HG02840 (cell line): ENCODE data around the gene CAND1.

ENCODE experiments used
- ATAC-seq: cut with Tn5 transposase; IDR thresholded peaks from one replicate; pipeline ENCODE4 v1.9.1; 2021; ENCODE audit warnings: mild to moderate bottlenecking, moderate library complexity, moderate number of reproducible peaks; ENCODE audit not compliant: unreplicated experiment, low FRiP score

The CAND1 gene

DNA sequence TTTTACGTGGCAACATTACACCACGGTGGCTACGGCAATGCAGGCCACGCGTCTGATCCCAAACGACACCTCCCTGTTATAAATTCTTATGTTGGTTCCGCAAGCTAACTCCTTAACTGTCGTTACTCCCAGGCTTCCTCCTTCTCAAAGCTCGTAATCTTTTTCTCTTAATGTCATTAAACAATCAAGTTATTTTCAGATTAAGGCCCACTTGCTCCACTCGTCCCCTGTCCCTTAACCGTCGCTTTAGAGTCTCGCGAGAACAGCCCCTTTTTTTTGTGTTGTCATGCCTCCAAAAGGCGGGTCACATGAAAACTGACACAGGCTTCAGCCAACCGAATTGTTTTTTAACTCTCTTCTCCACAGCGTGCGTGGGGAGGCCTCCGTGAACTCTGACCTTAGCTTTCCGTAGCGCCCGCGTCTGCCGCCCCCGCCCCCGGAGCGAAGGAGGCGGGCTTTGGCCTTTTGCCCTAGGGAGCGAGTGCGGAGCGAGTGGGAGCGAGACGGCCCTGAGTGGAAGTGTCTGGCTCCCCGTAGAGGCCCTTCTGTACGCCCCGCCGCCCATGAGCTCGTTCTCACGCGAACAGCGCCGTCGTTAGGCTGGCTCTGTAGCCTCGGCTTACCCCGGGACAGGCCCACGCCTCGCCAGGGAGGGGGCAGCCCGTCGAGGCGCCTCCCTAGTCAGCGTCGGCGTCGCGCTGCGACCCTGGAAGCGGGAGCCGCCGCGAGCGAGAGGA lies at the start of gene CAND1:
Gene CAND1 (plus strand): TSS at position 463 of the 737 bp plus-strand sequence. CDS start 360 bp downstream, outside the sequence.
- peak; percentile 78 for ATAC-seq

DNA sequence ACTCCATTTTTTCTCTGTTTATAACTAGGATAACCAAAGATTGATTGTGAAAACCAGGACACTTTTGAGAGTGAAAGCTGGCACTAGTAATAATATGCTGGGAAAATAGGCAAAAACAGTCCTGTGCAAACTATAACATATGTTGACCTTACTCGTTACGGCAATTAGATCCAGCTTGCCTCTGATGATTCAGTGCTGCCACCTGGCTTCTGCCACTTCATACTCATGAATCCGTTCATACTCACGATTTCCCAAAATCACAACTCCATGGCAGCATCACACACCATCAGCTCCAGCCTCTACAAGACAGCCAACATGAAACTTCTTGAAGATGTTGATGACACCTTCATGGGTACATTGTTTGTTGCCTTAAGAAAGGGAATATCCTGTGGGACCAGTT lies 49.1 kb upstream of the CAND1 start:
- no peak for ATAC-seq

DNA sequence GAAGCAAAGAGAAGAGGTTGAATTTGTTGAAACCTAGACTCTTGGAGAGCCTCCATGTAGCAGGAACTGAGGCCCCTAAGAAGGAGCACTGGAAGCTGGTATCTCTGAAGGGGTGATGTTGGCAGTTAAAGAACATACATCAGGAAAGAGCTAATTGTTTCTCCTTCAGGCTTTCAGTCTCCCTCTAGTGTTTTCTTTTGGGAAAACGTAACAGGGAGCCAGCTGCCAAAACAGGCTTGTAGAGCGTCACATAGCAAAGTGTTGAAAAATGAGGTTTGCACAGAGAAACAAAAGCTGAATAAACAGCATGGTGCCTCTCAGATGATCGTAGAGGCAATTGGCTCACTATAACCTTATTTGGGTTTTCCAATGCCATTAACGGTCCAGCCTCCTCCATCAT lies 46.9 kb upstream of the CAND1 start:
- no peak for ATAC-seq

DNA sequence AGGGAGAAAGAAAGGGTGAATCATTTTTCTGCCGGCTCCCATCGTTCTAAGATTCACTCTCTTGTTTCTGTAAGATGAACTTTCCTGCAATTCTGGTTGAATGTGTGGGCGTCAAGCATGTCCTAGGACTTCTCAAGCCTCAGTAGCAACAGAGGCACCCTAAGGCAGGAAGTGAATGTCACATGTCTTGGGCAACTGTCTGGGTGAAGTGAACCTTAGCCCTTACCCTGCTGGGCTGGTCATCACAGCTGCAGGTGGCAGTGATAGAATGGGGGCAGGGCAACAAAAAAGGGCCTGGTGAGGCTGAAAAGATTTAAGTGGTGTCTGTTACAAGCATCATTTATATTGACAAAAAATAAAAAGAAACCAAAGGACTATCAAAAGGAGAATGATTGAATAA lies 45.9 kb upstream of the CAND1 start:
- ATAC-seq: no peak

DNA sequence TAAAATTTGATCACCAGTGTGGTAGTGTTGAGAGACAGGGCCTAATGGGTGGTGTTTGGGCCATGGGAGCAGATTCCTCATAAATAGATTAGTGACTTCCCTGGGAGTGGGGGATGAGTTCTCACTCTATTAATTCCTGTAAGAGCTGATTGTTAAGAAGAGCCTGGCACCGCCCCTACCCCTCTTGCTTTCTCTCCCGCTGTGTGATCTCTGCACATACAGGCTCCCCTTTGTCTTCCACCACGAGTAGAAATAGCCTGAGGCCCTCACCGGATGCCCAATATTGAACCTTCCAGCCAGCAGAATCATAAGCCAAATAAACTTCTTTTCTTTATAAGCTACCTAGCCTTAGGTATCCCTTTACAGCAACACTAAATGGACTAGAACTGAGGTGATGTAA lies 31.9 kb upstream of the CAND1 start:
- no peak for ATAC-seq

DNA sequence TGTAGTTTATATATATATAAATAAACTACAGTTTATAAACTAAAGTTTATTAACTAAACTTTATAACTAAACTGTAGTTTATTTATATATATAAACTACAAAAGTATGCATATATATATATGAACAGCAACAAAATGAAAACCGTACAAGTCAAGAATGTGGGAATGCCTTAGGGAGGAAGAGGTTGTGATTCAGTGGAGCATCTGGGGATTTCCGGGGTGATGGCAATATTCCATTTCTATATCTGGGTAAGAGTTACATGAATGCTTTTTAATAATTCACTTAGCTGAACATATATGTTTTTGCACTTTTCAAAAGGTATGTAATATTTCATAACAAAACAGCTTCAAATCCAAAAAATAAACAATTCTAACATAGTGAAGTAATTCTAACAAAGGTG lies 30.1 kb upstream of the CAND1 start:
- no peak for ATAC-seq

DNA sequence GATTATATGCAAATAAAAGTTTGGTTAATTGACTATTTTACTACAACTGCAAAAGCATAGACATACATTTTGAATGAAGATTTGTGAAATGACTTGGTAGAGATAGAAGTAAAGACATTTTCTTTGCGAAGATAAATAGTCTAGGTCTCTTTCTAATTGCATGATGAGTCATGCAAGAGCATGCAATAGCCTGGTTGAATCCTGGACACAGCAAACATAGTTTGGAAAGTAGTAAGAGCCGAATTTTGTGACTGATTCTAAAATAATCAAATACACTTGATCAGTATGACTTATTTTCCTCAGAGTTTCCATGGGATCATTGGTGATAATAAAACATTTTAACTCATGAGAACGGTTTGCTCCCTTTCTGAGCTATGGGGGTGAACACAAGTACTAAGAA lies 27.7 kb upstream of the CAND1 start:
- ATAC-seq: no peak

DNA sequence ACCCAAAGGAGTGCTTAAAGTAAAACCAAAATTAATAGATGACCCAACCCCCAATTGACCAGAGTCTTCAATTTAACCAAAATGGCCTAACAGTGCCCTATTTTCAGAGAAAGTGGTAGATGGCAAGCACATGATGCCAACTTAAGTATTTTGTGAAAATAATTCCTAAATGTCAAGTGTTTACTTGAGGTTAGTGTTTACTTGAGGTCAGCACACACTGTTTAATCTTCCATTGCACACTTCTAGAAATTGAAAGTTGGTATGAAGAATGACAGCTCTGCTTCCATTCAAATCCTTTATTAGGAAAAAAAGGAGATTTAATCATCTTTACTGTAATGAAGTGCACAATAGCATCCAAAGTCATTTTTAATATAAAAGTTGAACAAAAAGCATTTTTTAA lies 25.9 kb upstream of the CAND1 start:
- no peak for ATAC-seq

DNA sequence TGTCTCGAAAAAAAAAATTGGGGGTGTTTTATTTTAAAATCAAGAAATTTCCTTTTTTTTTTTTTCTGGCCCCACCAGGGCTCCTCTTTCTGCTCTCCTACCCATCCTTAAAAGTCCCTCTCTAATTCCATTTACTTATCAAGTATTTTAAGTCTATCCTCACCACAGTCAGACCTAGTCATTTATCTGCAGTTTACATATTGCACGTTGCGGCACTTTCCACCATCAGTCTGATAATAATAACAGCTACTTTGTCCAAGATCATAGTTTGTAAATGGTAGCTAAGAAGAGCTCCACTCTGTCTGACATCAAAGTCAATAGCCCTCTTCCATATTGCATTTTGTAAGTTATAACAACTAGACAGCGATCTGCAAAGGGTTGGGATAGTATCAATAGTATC lies 23.6 kb upstream of the CAND1 start:
- no peak for ATAC-seq

DNA sequence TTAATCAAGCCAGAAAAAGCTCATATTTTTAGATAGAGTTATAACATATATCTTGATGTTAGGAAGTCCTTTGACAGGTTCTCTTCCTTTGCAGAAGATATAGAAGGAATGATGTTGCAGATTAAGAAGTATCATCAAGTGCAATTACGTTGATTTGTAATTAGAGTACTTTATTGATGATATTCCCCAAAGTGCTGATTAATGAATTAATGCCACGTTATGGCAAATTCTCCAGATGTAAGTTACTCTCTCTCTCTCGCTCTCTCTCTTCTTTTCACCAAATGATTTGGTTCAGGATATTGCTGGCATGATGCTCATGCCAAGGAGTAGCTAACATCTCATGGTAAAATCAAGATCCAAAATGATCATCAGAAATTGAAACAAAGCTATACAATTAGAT lies 18.1 kb upstream of the CAND1 start:
- no peak for ATAC-seq

DNA sequence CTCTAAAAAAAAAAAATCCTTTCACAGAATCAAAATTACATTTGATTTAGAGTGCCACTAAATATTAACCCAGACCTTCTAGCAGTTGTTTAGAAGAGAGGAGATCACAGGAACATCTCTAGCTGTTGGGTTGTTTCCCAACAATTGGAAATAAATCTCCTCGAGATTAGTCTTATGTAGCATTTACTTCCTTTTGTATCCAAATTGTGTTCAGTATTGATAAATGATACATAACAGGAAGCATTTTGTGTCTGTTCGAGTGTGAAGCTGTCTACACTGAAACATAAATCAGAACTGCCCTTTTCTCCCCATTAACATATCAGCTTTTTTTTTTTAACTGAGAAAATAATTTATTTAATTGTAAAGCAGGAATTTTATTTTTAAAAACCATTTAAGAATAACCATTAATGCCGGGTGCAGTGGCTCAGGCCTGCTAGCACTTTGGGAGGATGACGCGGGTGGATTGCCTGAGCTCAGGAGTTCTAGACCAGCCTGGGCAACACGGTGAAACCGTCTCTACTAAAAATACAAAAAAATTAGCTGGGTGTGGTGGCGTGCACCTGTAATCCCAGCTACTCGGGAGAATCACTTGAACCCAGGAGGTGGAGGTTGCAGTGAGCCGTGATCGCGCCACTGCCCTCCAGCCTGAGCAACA lies 14.7 kb upstream of the CAND1 start:
- no peak for ATAC-seq

DNA sequence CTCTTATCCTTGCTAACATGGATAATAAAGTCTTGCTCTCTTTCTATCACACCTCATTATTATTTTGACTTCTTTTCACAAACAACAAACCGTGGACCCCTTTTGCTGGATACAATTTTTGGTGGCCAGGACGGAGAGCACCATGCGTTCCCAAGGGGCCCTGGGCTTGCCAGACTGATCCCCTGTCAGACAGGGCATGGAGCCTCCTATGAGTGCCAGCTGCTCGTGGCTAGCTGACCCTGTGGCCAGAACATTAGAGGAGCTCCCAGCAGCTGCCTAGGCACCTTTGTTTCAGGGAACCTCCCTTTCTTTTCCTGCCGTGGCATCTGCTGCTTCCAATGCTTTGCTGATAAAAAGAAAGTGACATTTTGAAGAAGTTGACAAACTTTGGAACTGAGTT lies 12.5 kb upstream of the CAND1 start:
- no peak for ATAC-seq

DNA sequence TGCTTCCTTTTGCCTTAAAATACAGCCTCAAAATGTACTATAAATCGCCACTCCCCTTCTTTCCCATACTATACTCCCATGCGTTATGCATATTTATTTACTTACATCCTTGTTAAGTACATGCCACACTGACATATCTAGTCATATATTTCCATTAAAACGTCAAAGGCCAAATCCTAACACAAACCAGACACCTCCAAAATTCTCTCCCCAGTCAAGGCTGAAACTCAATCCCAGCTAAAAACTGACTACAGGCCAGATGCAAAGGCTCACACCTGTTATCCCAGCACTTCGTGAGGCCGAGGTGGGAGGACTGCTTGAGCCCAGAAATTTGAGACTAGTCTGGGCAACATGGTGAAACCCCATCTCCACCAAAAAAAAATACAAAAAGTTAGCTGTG lies 5.7 kb upstream of the CAND1 start:
- no peak for ATAC-seq

DNA sequence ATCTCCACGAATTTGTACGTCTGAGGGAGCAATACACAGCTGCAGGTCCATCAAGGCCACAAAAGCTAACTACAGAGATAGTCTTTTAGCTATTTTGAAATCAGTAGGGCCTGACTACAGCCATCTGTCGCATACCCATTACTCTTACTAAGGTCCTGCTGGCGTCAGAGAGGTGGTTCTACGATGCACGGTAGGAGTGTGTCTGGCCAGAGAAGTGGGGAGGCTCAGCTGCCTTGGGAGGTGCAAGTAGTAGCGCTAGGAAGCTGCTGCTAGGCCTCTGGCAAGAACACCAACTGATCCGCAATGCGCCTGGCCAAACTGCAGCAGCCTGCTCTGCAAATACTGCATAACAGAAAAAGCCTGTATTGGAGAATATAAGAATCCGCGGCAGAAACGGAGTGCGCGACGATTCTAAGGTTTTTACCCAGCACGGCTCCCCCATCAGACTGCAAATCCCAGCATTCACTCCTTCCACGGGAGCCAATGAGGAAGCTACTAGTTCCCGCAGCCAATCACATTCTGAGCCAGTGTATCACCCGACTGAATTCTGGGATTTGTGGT lies 743 bp upstream of the CAND1 start:
- ATAC-seq: peak; percentile 79

DNA sequence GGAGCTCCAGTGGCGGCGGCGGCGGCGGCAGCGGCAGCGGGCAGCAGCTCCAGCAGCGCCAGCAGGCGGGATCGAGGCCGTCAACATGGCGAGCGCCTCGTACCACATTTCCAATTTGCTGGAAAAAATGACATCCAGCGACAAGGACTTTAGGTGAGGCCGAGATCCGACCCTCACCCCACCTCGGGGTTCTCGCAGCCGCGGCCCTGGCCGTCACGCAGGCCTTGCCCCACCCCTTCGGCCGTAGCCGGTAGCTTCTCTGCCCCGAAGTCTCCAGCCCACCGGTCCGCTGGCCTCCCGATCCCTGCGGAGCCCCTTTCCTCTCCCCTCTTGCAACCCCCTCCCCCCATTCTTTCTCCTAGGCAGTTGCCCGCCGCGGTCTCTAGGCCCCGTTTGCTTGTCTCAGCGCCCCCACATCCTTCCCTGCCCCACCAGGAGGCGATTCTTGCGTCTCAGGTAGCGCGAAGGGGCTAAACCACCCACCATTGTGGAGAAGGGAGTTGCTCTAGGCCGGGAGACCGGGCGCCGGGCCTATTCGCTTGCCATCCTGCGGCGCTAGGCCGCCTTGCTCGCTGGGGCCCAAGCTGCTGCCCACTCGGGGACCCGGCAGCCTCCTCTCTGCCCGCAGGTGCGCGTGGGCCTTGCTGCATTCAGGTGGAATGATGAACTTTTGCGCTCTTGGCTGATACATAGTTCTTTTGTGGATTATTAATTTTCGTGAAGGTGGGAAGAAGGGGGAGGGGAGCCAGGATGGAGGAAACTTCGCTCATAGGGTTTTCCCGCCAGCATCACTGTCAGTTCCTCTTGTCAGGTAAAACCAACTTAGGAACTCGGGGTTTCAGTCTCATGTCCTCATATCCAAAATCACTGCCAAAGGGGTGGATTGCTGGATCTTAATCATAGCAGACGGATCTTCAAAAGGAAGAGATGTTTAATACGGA lies 745 bp downstream of the CAND1 start:
- ATAC-seq: peak; percentile 9

DNA sequence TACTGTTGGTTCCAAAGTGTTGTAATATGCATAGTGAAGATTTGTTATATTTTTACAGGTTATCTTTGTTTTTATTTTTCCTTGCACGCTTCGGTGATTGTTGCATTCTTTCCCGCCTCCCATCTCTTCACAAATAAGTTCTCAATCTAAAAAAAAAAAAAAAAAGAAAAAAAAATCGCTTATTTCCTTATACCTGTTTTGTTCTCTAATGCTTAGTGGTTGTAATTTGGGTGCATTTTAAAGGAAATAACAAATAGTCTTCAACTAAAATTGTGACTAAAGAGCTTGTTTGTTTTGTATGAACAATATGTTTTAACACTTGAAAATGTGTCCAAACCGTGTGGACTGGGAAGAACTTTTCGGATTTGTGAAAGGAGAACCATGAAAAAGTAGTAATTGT lies 1.5 kb downstream of the CAND1 start:
- ATAC-seq: no peak

DNA sequence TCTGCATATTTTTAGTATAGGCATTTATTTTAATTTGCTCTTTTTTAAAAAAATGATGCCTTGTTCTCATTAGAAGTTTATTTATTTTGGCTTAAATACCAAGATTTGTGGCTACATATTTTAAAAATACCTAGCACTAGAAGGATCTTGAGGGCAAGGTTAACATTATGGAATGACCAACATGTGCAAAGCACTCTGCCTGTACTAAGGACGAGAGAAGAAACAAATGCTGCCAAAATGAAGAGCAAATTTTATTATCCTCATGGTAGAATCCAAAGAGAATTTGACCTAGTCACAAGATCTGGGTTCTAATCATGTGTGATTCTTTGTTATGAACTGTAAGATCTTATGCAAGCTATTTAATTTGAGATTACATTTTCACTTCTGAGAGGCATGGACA lies 2.8 kb downstream of the CAND1 start:
- ATAC-seq: no peak

DNA sequence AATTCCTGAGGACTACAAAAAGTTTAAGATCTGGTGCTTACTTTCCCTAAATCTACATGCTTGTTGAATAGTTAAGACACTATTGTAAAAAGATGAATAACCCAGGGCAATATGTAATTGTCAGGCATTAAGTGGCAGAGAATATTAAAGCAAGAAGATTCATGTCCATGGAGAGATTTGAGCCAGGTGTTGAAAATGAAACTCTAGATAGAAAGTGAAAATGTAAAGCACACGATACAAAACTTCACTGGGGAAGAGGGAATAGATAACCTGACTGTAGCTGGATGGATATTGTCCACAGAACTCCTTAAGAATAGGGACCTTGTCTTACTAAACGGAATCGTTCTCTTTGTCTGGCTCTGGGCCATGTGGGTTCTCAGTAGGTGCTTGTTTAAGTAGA lies 5.0 kb downstream of the CAND1 start:
- ATAC-seq: no peak

DNA sequence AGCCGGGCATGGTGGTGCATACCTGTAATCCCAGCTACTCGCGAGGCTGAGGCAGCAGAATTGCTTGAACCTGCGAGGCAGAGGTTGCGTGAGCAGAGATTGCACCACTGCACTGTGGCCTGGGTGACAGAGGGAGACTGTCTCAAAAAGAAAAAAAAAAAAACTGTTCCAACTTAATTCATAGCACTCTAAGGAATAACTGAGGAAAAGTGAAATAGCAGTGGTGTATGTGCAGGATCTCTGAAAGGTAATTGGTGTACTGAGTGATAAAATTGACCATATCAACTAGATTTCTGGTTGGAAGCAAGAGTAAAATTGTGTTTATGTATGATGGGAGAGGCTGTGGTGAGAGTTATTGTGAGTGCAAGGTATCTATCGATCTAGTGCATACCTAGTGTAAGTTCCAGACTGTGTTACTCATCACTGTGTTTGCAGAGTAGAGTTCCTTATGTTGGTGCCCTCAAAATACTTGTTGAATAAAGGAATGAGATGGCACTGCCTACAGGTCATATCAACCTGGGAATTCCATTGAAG lies 6.3 kb downstream of the CAND1 start:
- no peak for ATAC-seq

DNA sequence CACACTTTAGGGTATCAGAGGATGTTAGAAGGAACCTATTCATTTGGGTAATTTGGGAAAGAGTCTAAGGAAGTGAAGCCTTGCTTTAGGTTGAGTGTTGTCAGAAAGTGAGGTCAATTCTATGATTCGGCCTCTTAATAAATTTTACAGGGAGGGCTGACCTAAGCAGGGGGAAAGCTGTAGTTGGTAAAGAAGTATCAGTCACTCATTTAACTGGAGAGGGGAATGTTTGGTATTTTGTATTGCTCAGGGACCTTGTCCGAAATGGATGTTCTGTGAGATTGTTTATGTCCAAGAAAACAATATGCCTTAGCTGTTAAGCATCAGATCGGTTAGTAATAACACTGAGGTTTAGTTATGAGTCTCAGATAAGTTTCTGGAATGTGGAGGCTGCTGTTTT lies 7.3 kb downstream of the CAND1 start:
- ATAC-seq: no peak

DNA sequence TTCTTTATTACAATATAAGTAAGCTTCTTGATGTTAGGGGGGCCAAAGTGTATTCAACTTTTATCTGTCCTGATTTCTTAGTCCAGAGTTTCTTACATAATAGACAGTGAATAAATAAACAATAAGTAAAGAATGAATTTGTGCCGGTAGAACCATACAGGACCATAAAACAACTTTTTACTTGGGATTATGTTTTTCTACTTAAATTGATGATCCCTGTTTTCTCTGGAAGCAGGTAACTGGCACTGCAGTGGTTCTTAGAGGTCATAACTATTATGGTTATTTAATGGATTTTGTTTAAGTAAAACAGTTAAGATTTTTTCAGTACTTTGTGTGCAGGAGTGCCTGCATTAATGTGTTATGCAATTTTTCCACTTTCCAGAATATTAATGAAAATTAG lies 10.5 kb downstream of the CAND1 start:
- no peak for ATAC-seq
